Measurements from ENCODE around the gene CFAP299.

Gene CFAP299

GRCh38 chr4:80507077-80507476 lies 171.5 kb downstream of the CFAP299 start:
- no peak for DNase-seq (ENCODE audit: low read depth)
- no peak overlapping the region for H3K4me3 ChIP-seq (ENCODE audit: low read depth, low read length)
- no peak for TF ChIP-seq CTCF (IDR thresholded peaks at IDR 0.05; ENCODE audit: control insufficient read depth, extremely low read depth, insufficient read depth)

GRCh38 chr4:80507507-80507906 lies 172.0 kb downstream of the CFAP299 start:
- TF ChIP-seq CTCF (IDR thresholded peaks at IDR 0.05; ENCODE audit: control insufficient read depth, extremely low read depth, insufficient read depth): no peak
- no peak overlapping the region for H3K4me3 ChIP-seq (ENCODE audit: low read depth, low read length)
- no peak for DNase-seq (ENCODE audit: low read depth)

- no peak overlapping the region for H3K4me3 ChIP-seq (ENCODE audit: low read depth, low read length)
- DNase-seq (ENCODE audit: low read depth): no peak
- no peak for TF ChIP-seq CTCF (IDR thresholded peaks at IDR 0.05; ENCODE audit: control insufficient read depth, extremely low read depth, insufficient read depth)
These were observed 180.0 kb downstream of the CFAP299 start for GRCh38 chr4:80515496-80515895.

GRCh38 chr4:80521438-80521837 lies 185.9 kb downstream of the CFAP299 start:
- TF ChIP-seq CTCF (IDR thresholded peaks at IDR 0.05; ENCODE audit: control insufficient read depth, extremely low read depth, insufficient read depth): no peak
- no peak overlapping the region for H3K4me3 ChIP-seq (ENCODE audit: low read depth, low read length)
- DNase-seq (ENCODE audit: low read depth): no peak

GRCh38 chr4:80526697-80527096 lies 191.2 kb downstream of the CFAP299 start:
- no peak for TF ChIP-seq CTCF (IDR thresholded peaks at IDR 0.05; ENCODE audit: control insufficient read depth, extremely low read depth, insufficient read depth)
- no peak overlapping the region for H3K4me3 ChIP-seq (ENCODE audit: low read depth, low read length)
- DNase-seq (ENCODE audit: low read depth): no peak

- no peak overlapping the region for H3K4me3 ChIP-seq (ENCODE audit: low read depth, low read length)
- no peak for DNase-seq (ENCODE audit: low read depth)
- no peak for TF ChIP-seq CTCF (IDR thresholded peaks at IDR 0.05; ENCODE audit: control insufficient read depth, extremely low read depth, insufficient read depth)
These were observed 193.5 kb downstream of the CFAP299 start for GRCh38 chr4:80529026-80529425.

- DNase-seq (ENCODE audit: low read depth): no peak
These were observed 197.3 kb downstream of the CFAP299 start for GRCh38 chr4:80532674-80533333.

More at GRCh38 chr4:80532674-80533333, 197.3 kb downstream of the CFAP299 start:
- no peak overlapping the region for H3K4me3 ChIP-seq (ENCODE audit: low read depth, low read length)
- TF ChIP-seq CTCF (IDR thresholded peaks at IDR 0.05; ENCODE audit: control insufficient read depth, extremely low read depth, insufficient read depth): no peak
